Thyroid gland (tissue), 4 donors: ENCODE data around the gene OR5AN1. TPM values are rescaled to one million over a fixed set of nuclear protein-coding genes. Genes with fewer than 3 reads are reported as not detected.
"Not testable (repeated sequence)": the region's sequence is repeated elsewhere in the genome, so short reads cannot be mapped to it uniquely, and the experiment has no call there.

Experiments
- DNase-seq, 2 donors: peaks; one replicate each; pipeline ENCODE4 v3.0.0-alpha.2; 2019
- H3K27ac ChIP-seq, 3 donors: fragments of 200-600 bp; sonication (generic); 1 replicate in 2 of 3; 2 replicates in 1 of 3; pipeline ENCODE4 v1.5.1; 2016 to 2019; ENCODE audit warnings: mild to moderate bottlenecking in 1 of 3, moderate library complexity in 1 of 3
- H3K27me3 ChIP-seq: fragments of 200-600 bp; sonication (generic); one replicate; pipeline ENCODE4 v1.5.1; 2019
- H3K36me3 ChIP-seq, 2 donors: fragments of 200-600 bp; sonication (generic); one replicate each; pipeline ENCODE4 v1.5.1; 2016 to 2019
- H3K4me1 ChIP-seq, 2 donors: fragments of 200-600 bp; sonication (generic); one replicate each; pipeline ENCODE4 v1.5.1; 2017 to 2019
- H3K4me3 ChIP-seq, 3 donors: fragments of 200-600 bp; sonication (generic); replicated peaks in 1 of 3; 1 replicate in 2 of 3; 2 replicates in 1 of 3; pipeline ENCODE4 v1.5.1; 2016; ENCODE audit warnings: mild to moderate bottlenecking in 1 of 3
- H3K9me3 ChIP-seq: fragments of 200-600 bp; sonication (generic); one replicate; pipeline ENCODE4 v1.5.1; 2017
- POLR2A ChIP-seq, 2 donors: fragments of 450-650 bp; IDR thresholded peaks; one replicate each; pipeline ENCODE4 v1.6.1; 2017; ENCODE audit warnings: antibody characterized with exemption in 2 of 2, mild to moderate bottlenecking in 2 of 2, moderate library complexity in 1 of 2
- WGBS, 2 donors: methylation state at CpG; one replicate each; pipeline ENCODE4 v1.1.5; 2017; 5-methylcytosine and 5-hydroxymethylcytosine counted together
- intact Hi-C: fragments of 100-400 bp; cut with DNase I; formaldehyde crosslinking; loops from one replicate; pipeline ENCODE4 v1.15.1; 2023
- total RNA-seq, 4 donors: library from RNA; depleted of rRNA; stranded (reverse); fragments of >200 nt; gene quantifications; one replicate each; pipeline ENCODE4 v1.2.3, GENCODE V29; 2016
- TF ChIP-seq, protein P1 (sequence below), 6 experiments: fragments of 200-600 bp in 3 of 6; fragments of 450-650 bp in 3 of 6; sonication (generic) in 3 of 6; IDR thresholded peaks; one replicate each; pipeline ENCODE4 v1.5.1; 2016 to 2019; ENCODE audit warnings: antibody characterized with exemption in 6 of 6, mild to moderate bottlenecking in 2 of 6, inconsistent platforms in 1 of 6, moderate library complexity in 1 of 6

OR5AN1 gene, protein sequence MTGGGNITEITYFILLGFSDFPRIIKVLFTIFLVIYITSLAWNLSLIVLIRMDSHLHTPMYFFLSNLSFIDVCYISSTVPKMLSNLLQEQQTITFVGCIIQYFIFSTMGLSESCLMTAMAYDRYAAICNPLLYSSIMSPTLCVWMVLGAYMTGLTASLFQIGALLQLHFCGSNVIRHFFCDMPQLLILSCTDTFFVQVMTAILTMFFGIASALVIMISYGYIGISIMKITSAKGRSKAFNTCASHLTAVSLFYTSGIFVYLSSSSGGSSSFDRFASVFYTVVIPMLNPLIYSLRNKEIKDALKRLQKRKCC
- total RNA-seq: not detected

DNA sequence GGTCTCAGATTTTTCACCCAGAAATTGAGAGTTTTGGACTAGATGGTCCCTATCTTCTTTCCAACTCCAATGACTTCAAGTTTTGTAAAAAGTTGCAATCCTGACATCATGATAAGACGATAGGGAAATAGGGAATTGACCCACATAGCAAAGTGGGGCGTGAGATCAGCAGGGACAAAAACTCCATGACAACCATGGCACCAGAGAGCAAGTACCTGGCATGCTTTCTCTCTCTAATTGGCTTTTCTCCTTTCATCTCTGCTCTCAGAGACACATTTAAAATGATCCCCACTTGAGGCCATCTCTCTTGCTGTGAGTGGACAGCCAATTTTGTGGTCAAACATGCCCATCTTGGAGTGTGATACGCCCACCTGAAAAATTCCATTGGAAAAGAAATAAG is at the start of gene OR5AN1:
OR5AN1 (plus strand) TSS at position 301 of the 400 bp plus-strand sequence. CDS start 5,564 bp downstream, outside the sequence.
- intact Hi-C loops: no loop called here
- TF ChIP-seq POLR2A (IDR thresholded peaks at IDR 0.05): no peak
- TF ChIP-seq, protein P1, sequence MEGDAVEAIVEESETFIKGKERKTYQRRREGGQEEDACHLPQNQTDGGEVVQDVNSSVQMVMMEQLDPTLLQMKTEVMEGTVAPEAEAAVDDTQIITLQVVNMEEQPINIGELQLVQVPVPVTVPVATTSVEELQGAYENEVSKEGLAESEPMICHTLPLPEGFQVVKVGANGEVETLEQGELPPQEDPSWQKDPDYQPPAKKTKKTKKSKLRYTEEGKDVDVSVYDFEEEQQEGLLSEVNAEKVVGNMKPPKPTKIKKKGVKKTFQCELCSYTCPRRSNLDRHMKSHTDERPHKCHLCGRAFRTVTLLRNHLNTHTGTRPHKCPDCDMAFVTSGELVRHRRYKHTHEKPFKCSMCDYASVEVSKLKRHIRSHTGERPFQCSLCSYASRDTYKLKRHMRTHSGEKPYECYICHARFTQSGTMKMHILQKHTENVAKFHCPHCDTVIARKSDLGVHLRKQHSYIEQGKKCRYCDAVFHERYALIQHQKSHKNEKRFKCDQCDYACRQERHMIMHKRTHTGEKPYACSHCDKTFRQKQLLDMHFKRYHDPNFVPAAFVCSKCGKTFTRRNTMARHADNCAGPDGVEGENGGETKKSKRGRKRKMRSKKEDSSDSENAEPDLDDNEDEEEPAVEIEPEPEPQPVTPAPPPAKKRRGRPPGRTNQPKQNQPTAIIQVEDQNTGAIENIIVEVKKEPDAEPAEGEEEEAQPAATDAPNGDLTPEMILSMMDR (IDR thresholded peaks at IDR 0.05): no peak
- Histone ChIP-seq H3K9me3 (no peaks in the 10 kb centered on the region), H3K27ac (no peak within 1 kb of the TSS), H3K4me3 (no peak within 1 kb of the TSS), H3K27me3 (no peaks in the 10 kb centered on the region), H3K4me1 (no peaks in the 10 kb centered on the region), H3K36me3 (no peaks in the 10 kb centered on the region)
- 69 to 91% methylated on average over 3 of the region's 3 CpGs for WGBS, 2 donors
- no peak for DNase-seq

DNA sequence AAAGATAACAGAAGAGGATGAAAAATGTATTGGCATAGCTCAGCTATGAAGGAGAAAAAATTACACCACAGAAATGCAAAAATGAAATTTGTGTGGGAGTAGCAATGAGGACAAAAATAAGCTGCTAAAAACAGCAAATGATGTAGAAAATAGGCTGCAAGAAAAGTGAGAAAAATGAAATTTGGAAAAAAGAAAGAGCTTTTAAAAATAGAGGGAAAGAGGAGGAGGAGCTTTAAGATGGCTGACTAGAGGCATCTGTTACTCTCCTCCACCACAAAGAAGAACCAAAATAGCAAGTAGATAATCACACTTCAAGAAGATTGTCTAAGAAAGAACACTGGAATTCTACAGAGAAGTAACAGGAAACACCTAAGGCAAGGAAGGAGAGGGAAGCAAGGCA is 23.7 kb upstream of the OR5AN1 start:
- no peak for DNase-seq
- Histone ChIP-seq H3K27me3 (no peaks in the 10 kb centered on the region), H3K4me1 (no peaks in the 10 kb centered on the region), H3K9me3 (no peaks in the 10 kb centered on the region), H3K36me3 (no peaks in the 10 kb centered on the region), H3K4me3 (no peak overlapping the region), H3K27ac (no peak overlapping the region)
- no peak for TF ChIP-seq POLR2A (IDR thresholded peaks at IDR 0.05)
- TF ChIP-seq, protein P1 (IDR thresholded peaks at IDR 0.05): no peak
- intact Hi-C loops: no loop called here

DNA sequence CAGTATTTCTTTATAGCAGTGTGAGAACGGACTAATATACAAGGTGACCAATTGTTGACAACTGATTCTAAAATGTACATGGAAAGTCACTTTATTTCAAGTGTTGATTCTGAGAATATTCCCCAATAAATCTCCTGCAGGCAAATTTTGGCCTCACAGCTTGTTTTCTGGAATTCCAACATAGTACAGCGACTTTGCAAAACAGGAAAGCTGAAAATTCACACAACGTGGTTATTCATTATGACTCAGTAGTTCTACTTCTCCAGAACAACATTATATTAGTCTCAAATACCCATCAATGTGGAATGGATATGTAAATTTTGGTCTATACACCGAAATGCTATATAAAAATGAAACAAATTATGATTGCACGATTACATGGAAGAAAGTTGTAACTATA is 22.5 kb upstream of the OR5AN1 start:
- no peaks in the 10 kb centered on the region for H3K4me1 ChIP-seq
- intact Hi-C loops: no loop called here
- TF ChIP-seq, protein P1 (IDR thresholded peaks at IDR 0.05): no peak
- TF ChIP-seq POLR2A (IDR thresholded peaks at IDR 0.05): no peak
- no peaks in the 10 kb centered on the region for H3K36me3 ChIP-seq
- H3K9me3 ChIP-seq: no peaks in the 10 kb centered on the region
- no peak overlapping the region for H3K27ac ChIP-seq
- WGBS, 2 donors: 70 to 71% methylated on average over 5 of the region's 5 CpGs
- H3K27me3 ChIP-seq: no peaks in the 10 kb centered on the region
- H3K4me3 ChIP-seq: no peak overlapping the region
- DNase-seq: no peak

DNA sequence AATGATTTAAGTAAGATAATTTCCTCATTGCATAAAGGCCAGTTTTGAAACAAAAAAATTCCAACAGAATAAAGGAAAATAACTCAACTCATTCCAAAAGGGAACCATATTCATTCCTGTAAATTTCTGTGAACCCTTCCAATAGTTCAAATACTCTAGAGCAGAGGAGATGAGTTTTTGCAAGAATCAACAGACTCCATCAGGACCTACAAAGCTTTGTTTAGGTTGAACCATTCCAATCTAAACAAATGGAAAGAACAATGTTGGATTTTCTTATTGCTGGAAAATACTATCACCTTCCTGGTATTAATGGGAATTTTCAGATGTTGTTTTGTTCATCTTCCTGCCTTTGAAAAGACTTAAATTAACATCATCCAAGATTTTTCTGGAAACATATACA is 21.8 kb upstream of the OR5AN1 start:
- no peaks in the 10 kb centered on the region for H3K4me1 ChIP-seq
- no peaks in the 10 kb centered on the region for H3K9me3 ChIP-seq
- DNase-seq: no peak
- H3K36me3 ChIP-seq: no peaks in the 10 kb centered on the region
- H3K27ac ChIP-seq: no peak overlapping the region
- H3K27me3 ChIP-seq: no peaks in the 10 kb centered on the region
- TF ChIP-seq, protein P1 (IDR thresholded peaks at IDR 0.05): no peak
- no peak for TF ChIP-seq POLR2A (IDR thresholded peaks at IDR 0.05)
- no peak overlapping the region for H3K4me3 ChIP-seq
- intact Hi-C loops: no loop called here

DNA sequence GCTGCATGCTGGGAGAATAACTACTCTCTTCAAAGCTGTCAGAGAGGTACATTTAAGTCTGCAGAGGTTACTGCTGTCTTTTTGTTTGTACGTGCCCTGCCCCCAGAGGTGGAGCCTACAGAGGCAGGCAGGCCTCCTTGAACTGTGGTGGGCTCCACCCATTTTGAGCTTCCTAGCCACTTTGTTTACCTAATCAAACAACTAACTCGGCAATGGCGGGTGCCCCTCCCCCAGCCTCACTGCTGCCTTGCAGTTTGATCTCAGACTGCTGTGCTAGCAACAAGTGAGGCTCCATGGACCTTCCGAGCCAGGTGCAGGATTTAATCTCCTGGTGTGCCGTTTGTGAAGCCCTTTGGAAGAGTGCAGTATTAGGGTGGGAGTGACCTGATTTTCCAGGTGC is 9.0 kb upstream of the OR5AN1 start:
- DNase-seq, H3K4me3 ChIP-seq, intact Hi-C loops, H3K36me3 ChIP-seq, H3K4me1 ChIP-seq, H3K27me3 ChIP-seq, H3K9me3 ChIP-seq, H3K27ac ChIP-seq: not testable (repeated sequence)
- 68 to 75% methylated on average over 5 of the region's 5 CpGs for WGBS, 2 donors
